PC-3 (cell line): Measurements from ENCODE around the gene ZNF385B.

ENCODE experiments used
- EZH2 ChIP-seq: fragments of 300-600 bp; sonication (generic); IDR thresholded peaks from one replicate; pipeline ENCODE4 v1.6.1; 2017; ENCODE audit warnings: antibody characterized with exemption, mild to moderate bottlenecking, low read length; ENCODE audit not compliant: unreplicated experiment
- TF ChIP-seq, protein P1 (sequence below): fragments of 300-600 bp; sonication (generic); conservative IDR thresholded peaks from 2 replicates; pipeline ENCODE4 v1.5.1; 2017; ENCODE audit warnings: antibody characterized with exemption, low read depth, mild to moderate bottlenecking, low read length

DNA sequence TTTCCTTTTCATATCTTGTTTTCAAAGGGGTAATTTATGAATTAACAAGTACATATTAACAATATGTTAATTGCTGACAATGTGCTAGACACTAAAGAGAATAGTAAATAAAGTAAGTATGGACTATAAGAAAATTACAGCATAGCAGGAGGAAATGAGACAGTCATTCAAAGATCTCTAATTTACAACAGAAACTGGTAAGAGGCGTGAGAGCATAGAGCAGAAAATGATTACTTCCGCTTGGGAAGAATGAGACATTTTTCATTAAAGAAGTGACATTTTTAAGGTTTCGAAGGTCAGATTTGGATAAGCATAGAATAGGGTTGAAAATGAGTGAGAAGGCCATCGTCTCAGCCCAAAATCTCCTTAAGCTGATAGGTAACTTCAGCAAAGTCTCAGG, 412.4 kb downstream of the ZNF385B start:
- TF ChIP-seq, protein P1, sequence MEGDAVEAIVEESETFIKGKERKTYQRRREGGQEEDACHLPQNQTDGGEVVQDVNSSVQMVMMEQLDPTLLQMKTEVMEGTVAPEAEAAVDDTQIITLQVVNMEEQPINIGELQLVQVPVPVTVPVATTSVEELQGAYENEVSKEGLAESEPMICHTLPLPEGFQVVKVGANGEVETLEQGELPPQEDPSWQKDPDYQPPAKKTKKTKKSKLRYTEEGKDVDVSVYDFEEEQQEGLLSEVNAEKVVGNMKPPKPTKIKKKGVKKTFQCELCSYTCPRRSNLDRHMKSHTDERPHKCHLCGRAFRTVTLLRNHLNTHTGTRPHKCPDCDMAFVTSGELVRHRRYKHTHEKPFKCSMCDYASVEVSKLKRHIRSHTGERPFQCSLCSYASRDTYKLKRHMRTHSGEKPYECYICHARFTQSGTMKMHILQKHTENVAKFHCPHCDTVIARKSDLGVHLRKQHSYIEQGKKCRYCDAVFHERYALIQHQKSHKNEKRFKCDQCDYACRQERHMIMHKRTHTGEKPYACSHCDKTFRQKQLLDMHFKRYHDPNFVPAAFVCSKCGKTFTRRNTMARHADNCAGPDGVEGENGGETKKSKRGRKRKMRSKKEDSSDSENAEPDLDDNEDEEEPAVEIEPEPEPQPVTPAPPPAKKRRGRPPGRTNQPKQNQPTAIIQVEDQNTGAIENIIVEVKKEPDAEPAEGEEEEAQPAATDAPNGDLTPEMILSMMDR, result no peak
- no peak for TF ChIP-seq EZH2
